ENCODE results near the gene SRCIN1.

DNA sequence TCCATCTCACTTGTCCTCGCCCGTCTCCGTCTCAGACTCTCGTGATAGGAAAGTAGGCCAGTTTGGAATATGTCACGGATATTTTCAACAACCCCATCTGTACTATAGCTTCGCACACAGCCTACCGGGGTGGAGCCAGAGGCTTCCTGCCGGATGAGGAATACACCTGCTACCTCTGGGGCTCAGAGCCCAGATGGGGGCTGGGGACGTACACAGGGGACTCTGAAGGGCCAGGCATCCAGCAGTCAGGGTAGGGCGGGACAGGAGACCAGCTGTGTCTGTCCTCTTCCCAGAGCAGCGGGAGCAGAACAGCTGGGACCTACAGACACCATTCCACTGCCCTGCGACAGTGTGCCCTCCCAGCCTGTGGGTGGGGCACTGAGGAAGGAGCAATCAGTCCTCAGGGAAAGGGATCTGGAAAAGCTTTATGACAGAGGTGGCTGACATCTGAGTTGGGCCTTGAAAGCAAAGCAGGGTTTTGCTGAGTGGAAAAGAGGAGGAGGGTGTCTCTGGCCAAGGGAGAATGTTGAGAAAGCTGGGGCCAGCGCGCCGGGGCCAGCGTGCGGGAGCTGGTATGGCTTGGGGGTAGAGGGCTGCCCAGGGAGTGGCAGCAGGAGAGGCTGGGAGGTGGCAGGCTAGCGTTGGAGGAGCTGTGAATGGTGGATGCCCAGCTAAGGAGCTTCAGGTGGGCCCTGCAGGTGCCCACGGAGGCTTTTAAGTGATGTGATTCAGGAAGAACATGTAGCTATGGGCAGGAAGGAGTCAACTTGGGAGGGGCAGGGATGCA, 11.5 kb upstream of the SRCIN1 start:
- no peak for TF ChIP-seq BACH2 (CRISPR knock-in tag; IDR thresholded peaks at IDR 0.05; ENCODE audit: borderline replicate concordance)
- TF ChIP-seq CSDC2 (CRISPR knock-in tag; IDR thresholded peaks at IDR 0.05), result no peak
- no peak for TF ChIP-seq OSR1 (CRISPR knock-in tag; IDR thresholded peaks at IDR 0.05)
- TF ChIP-seq RARB (CRISPR knock-in tag; IDR thresholded peaks at IDR 0.05), result no peak
- TF ChIP-seq, protein P1, sequence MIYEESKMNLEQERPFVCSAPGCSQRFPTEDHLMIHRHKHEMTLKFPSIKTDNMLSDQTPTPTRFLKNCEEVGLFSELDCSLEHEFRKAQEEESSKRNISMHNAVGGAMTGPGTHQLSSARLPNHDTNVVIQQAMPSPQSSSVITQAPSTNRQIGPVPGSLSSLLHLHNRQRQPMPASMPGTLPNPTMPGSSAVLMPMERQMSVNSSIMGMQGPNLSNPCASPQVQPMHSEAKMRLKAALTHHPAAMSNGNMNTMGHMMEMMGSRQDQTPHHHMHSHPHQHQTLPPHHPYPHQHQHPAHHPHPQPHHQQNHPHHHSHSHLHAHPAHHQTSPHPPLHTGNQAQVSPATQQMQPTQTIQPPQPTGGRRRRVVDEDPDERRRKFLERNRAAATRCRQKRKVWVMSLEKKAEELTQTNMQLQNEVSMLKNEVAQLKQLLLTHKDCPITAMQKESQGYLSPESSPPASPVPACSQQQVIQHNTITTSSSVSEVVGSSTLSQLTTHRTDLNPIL (CRISPR knock-in tag; IDR thresholded peaks at IDR 0.05; ENCODE audit: low read depth), result no peak
- no peak for TF ChIP-seq ZNF565 (CRISPR knock-in tag; conservative IDR thresholded peaks at IDR 0.05; ENCODE audit: low read depth)
- TF ChIP-seq, protein P2, sequence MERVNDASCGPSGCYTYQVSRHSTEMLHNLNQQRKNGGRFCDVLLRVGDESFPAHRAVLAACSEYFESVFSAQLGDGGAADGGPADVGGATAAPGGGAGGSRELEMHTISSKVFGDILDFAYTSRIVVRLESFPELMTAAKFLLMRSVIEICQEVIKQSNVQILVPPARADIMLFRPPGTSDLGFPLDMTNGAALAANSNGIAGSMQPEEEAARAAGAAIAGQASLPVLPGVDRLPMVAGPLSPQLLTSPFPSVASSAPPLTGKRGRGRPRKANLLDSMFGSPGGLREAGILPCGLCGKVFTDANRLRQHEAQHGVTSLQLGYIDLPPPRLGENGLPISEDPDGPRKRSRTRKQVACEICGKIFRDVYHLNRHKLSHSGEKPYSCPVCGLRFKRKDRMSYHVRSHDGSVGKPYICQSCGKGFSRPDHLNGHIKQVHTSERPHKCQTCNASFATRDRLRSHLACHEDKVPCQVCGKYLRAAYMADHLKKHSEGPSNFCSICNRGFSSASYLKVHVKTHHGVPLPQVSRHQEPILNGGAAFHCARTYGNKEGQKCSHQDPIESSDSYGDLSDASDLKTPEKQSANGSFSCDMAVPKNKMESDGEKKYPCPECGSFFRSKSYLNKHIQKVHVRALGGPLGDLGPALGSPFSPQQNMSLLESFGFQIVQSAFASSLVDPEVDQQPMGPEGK (CRISPR knock-in tag; IDR thresholded peaks at IDR 0.05; ENCODE audit: borderline replicate concordance), result no peak

All from SK-N-SH treated with all-trans-retinoic acid at 6 μM for 48 hours (cell line).